Activated T-helper 9 cell treated with anti-CD3 and anti-CD28 coated beads, Interleukin-2, amount 50 U/mL, for 16 hours (primary cell): ENCODE results near the gene FCHSD2.
"Not testable (repeated sequence)": the region's sequence is repeated elsewhere in the genome, so short reads cannot be mapped to it uniquely, and the experiment has no call there.

Experiments
- DNase-seq: peaks from one replicate; pipeline ENCODE4 v3.0.0-alpha.2; 2020; ENCODE audit warnings: low read depth

Gene FCHSD2

GRCh38 chr11:73151416-73151815 is 9.3 kb upstream of the FCHSD2 start:
- no peak for DNase-seq

- no peak for DNase-seq
Measured at GRCh38 chr11:73149105-73149504, 7.0 kb upstream of the FCHSD2 start.

DNA sequence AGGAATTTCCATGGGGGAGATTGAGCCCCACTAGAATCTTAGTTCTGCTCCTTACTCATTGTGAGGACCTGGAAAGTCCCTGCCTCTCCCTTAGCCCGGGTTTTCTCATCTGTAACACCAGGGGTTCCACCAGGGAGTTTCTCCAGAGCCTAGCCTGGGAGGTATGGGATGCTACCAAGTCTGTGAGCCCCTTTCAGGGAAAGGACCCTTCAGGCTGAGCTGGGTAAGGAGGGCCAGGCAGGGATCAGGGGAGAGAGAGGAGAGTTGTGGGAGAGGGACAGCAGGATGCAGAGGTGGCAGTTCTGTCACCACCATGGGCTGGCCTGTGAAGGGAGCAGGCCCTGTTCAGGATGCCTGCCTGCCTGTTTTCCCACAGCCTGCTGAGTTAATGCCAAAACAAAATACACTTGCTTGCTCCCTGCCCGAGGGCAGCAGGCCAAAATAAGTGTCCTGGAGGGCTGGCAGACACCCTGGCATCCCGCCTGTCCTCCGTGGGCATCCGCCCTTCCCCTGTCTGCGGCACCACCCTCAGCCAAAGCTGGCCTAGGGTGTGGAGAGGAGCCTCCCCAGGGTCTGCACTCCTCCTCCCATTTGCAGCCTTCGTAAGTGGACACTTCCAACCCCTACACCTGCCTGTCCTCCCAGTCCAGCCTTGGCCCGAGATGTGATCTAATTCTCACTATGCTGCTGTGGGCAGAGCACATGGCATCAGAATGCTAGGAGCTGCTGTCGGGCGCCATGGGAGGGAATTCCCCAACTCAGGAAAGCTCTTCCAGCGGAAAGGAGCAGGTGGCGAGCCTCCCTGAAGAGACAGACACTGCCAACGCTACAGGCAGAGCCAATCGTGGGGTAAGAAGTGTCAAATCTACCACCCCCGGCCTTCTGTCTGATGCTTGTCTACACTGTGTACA is 5.9 kb upstream of the FCHSD2 start:
- no peak for DNase-seq

GRCh38 chr11:73145986-73146575 is 4.0 kb upstream of the FCHSD2 start:
- DNase-seq = no peak

DNA sequence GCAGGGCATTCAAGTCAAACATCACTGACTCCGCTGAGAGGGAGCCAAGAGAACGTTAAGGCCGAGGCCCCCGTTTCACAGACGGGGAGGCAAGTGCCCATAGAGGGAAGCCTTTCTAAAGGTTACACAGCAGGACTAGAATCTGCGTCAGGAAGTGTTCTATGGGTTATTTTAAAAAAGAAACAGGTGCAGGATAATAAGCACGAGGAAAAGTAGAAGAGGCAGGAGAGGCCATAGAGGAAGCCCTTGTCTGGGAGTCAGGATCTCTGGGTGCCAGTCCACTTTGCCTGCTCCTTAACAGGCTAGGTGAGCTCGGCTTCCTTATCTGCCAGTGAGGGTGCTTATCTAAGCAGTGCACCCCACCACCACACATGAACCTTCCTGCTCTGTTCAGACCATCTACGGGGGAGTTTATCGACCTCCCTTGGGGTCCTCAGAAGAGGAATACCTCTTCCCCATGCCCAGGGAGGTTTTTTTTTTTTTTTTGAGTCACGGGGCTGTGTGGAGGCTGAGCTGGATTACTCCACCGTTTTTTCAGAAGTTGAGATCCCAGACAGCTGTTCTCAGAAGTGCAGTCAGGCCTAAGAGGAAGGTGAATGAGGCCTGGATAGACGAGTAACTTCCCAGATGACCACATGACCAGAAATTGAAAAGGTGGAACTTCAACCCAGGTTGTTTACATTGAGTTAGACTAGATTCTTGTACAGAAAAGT is 1.2 kb upstream of the FCHSD2 start:
- no peak for DNase-seq

GRCh38 chr11:73141309-73142127 is 600 bp downstream of the FCHSD2 start:
- DNase-seq = peak; percentile 49

GRCh38 chr11:73141031-73141308 is 1.1 kb downstream of the FCHSD2 start:
- DNase-seq = no peak

DNA sequence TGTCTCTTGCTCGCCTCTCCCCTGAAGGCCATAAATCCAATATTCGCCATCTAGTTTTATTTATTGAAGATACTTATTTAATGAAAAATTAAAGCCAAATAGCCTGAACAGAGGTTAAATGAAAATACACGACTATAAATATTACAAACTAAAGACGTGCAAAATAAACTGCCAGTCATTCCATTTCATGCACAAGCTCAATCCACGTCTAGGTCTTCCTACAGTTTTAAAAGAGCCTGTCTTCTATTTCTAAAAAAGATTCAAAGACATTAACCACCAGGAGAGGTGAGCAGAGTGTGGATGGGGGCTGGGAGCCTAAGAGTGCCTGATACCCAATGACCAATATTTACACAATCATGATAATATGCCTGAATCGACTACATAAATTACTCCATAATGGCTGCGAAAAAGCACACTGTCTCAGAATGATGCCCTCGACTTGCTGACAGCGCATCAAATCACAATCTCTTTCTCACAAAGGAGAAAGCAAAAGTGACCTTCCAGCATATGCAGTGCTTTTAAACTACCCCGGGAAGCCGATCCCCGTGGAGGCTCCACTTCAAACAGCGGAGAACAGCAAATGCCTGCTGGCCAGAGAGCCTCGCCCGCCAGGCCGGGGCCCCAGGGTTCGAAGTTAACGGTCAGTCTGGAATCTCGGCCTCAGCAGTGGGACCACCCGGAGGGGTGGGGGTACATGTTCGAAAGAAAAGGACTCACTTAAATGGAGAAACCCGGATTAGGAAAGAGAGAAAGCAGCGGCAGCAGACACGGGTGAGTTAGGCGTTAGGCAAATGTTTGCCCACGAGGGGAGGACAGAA is 1.7 kb downstream of the FCHSD2 start:
- no peak for DNase-seq

- DNase-seq = no peak
Measured at GRCh38 chr11:73139476-73140198, 2.5 kb downstream of the FCHSD2 start.

DNA sequence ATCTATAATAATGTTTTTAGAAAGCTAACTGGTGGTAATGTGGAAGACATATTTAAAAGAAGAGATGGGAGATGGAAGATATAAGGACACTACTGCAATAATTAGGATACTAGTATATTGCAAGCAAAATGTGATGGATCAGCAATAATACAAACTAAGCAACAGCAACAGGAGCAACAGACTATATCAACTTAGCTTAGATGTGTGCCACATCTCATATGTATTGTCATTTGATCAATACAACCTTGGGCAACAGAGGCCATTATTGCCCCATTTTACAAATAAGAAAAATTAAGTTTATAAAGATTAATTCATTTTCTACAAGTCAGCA is 4.2 kb downstream of the FCHSD2 start:
- no peak for DNase-seq

DNA sequence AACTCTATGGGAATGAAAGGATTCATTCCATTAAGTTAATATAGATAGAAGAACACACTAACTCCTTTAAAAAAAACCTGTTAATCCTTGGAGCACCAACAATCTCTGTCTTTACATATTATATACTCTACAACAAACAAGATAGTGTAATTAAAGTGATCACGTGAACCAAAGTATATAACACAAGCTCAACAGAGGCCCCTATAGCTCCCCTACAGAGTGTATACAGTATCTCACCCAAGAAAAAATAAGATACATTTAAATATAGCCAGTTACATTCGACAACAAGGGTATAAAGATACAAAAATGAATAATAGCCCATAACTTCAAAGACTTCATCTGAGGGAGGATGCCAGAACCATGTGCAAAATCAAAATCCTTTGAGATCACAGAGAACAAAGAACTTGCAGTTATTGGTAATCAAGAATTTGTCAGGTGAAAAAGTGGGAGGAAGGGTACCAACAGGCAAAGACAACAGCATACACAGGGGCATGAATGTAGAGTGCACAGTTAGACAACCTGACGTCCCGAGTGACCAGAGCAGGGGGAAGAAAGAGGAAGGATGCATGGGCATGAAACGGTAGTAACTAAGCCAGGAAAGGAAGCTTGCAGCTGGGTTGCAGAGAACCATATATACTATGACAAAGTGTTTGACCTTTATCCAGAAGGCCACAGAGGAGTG is 4.7 kb downstream of the FCHSD2 start:
- no peak for DNase-seq

DNA sequence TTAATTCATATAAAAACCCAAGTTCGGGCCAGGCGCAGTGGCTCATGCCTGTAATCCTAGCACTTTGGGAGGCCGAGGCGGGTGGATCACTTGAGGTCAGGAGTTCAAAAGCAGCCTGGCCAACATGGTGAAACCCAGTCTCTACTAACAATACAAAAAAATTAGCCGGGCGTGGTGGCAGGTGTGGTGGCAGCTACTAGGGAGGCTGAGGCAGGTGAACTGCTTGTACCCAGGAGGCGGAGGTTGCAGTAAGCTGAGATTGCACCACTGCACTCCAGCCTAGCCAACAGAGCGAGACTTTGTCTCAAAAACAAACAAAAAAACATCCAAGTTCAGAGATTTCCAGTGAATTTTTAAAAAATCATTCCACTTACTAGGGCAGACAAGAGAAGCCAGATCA is 5.4 kb downstream of the FCHSD2 start:
- not testable (repeated sequence) for DNase-seq

GRCh38 chr11:73135346-73136284 is 6.5 kb downstream of the FCHSD2 start:
- DNase-seq = no peak

- not testable (repeated sequence) for DNase-seq
Measured at GRCh38 chr11:73132349-73132748, 9.8 kb downstream of the FCHSD2 start.

DNA sequence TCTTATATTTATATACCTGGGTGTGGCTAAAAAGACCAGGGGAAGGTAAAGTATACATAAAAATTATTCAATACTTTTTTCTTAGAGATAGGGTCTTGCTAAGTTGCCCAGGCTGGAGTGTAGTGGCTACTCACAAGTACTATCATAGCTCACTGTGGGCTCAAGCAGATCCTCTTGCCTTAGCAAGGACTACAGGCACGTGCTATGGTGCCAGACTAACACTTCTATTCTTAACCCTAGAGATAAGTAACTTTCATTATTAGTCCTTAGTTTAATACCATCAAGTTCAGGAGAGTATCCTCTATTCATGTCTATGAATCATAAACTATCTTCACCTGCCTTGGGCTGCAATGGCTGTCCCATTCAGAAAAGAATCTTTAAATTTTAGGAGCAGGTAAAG is 11.9 kb downstream of the FCHSD2 start:
- DNase-seq = no peak

GRCh38 chr11:73129198-73129597 is 12.9 kb downstream of the FCHSD2 start:
- no peak for DNase-seq

- no peak for DNase-seq
Measured at GRCh38 chr11:73126804-73127480, 15.2 kb downstream of the FCHSD2 start.

DNA sequence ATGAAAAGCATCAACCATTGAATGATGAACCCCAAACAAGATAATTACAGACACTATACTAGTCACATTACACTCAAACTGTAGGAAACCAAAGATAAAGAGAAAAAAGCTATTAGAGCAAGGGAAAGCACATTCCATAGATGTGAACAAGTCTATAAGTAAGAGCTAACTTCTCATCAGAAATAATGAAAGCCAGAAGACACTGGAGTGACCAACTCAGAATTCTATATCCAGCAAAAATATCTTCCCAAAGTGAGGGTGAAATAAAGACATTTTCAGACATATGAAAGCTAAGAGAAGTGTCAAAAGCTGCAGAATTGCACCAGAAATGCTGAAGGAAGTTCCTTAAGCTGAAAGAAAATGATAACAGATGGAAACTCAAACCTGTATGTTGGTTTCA is 17.3 kb downstream of the FCHSD2 start:
- no peak for DNase-seq

DNA sequence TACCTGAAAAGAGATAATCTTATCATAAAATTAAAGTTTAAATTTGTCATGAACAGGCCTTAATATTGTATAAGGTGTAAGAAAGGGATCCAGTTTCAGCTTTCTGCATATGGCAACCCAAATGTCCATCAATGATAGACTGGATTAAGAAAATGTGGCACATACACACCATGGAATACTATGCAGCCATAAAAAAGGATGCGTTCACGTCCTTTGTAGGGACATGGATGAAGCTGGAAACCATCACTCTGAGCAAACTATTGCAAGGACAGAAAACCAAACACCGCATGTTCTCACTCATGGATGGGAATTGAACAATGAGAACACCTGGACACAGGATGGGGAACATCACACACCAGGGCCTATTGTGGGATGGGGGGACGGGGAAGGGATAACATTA is 18.2 kb downstream of the FCHSD2 start:
- not testable (repeated sequence) for DNase-seq
